Lower leg skin (tissue), 3 donors: ENCODE results near the gene HRCT1.

Source experiments
- POLR2A ChIP-seq, 2 donors: fragments of 450-650 bp; IDR thresholded peaks; one replicate each; pipeline ENCODE4 v1.6.1; 2016 to 2017; ENCODE audit warnings: antibody characterized with exemption in 2 of 2, mild to moderate bottlenecking in 1 of 2, moderate library complexity in 1 of 2
- TF ChIP-seq, protein P1 (sequence below), 3 donors: fragments of 450-650 bp; IDR thresholded peaks; one replicate each; pipeline ENCODE4 v1.5.1; 2016; ENCODE audit warnings: antibody characterized with exemption in 3 of 3, mild to moderate bottlenecking in 3 of 3, moderate library complexity in 2 of 3

DNA sequence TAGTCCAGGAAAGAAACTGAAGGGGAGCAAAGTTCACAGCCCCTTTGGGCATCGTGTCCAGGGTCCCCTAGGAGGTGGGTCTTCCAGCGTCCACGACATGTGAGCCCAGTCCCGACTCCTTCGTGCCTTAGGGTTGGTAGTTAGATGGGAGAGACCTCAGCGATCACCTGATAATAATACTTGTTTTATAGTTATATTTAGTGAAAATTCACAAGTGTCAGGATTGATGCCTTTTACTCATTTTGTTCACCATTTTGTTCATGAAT lies 23.4 kb downstream of the HRCT1 start:
- TF ChIP-seq, protein P1, sequence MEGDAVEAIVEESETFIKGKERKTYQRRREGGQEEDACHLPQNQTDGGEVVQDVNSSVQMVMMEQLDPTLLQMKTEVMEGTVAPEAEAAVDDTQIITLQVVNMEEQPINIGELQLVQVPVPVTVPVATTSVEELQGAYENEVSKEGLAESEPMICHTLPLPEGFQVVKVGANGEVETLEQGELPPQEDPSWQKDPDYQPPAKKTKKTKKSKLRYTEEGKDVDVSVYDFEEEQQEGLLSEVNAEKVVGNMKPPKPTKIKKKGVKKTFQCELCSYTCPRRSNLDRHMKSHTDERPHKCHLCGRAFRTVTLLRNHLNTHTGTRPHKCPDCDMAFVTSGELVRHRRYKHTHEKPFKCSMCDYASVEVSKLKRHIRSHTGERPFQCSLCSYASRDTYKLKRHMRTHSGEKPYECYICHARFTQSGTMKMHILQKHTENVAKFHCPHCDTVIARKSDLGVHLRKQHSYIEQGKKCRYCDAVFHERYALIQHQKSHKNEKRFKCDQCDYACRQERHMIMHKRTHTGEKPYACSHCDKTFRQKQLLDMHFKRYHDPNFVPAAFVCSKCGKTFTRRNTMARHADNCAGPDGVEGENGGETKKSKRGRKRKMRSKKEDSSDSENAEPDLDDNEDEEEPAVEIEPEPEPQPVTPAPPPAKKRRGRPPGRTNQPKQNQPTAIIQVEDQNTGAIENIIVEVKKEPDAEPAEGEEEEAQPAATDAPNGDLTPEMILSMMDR (IDR thresholded peaks at IDR 0.05), result no peak
- TF ChIP-seq POLR2A (IDR thresholded peaks at IDR 0.05), result no peak
